Measurements from ENCODE around the gene FALEC.
A peak's percentile ranks its signal among the peaks of the same experiment; 100 is the strongest.
"Not testable (repeated sequence)": the region's sequence is repeated elsewhere in the genome, so short reads cannot be mapped to it uniquely, and the experiment has no call there.

Gene FALEC

GRCh38 chr1:150558761-150559655 lies 43.5 kb downstream of the FALEC start:
- DNase-seq (ENCODE audit: low read depth): no peak

- DNase-seq (ENCODE audit: low read depth): no peak
Observed at GRCh38 chr1:150559656-150560010, 44.1 kb downstream of the FALEC start.

- DNase-seq (ENCODE audit: low read depth): no peak
Observed at GRCh38 chr1:150560011-150560438, 44.5 kb downstream of the FALEC start.

- DNase-seq (ENCODE audit: low read depth): no peak
Observed at GRCh38 chr1:150560576-150561253, 45.2 kb downstream of the FALEC start.

- peak; percentile 93 for DNase-seq (ENCODE audit: low read depth)
Observed at GRCh38 chr1:150561254-150561973, 45.9 kb downstream of the FALEC start.

- DNase-seq (ENCODE audit: low read depth): no peak
Observed at GRCh38 chr1:150561974-150562445, 46.5 kb downstream of the FALEC start.

GRCh38 chr1:150562446-150563339 lies 47.1 kb downstream of the FALEC start:
- no peak for DNase-seq (ENCODE audit: low read depth)

- no peak for DNase-seq (ENCODE audit: low read depth)
Observed at GRCh38 chr1:150563340-150564038, 47.9 kb downstream of the FALEC start.

- no peak for DNase-seq (ENCODE audit: low read depth)
Observed at GRCh38 chr1:150564051-150564991, 48.8 kb downstream of the FALEC start.

- not testable (repeated sequence) for DNase-seq (ENCODE audit: low read depth)
Observed at GRCh38 chr1:150565240-150565991, 49.9 kb downstream of the FALEC start.

- no peak for DNase-seq (ENCODE audit: low read depth)
Observed at GRCh38 chr1:150566589-150567340, 51.2 kb downstream of the FALEC start.

- DNase-seq (ENCODE audit: low read depth): no peak
Observed at GRCh38 chr1:150567341-150567716, 51.8 kb downstream of the FALEC start.

- DNase-seq (ENCODE audit: low read depth): no peak
Observed at GRCh38 chr1:150567717-150568593, 52.4 kb downstream of the FALEC start.

- DNase-seq (ENCODE audit: low read depth): no peak
Observed at GRCh38 chr1:150568594-150568966, 53.0 kb downstream of the FALEC start.

GRCh38 chr1:150572918-150573647 lies 57.5 kb downstream of the FALEC start:
- no peak for DNase-seq (ENCODE audit: low read depth)

- DNase-seq (ENCODE audit: low read depth): not testable (repeated sequence)
Observed at GRCh38 chr1:150573648-150574071, 58.1 kb downstream of the FALEC start.
